PC-9 (cell line): ENCODE measurements around the gene CD3G.

ENCODE experiments used
- CTCF ChIP-seq: fragments of 200-600 bp; sonication (generic); conservative IDR thresholded peaks from 2 replicates; pipeline ENCODE4 v1.6.1; 2017; ENCODE audit warnings: mixed run types, antibody characterized with exemption, mild to moderate bottlenecking, moderate library complexity
- EZH2 ChIP-seq: fragments of 200-600 bp; sonication (generic); IDR thresholded peaks from 2 replicates; pipeline ENCODE4 v1.8.0; 2017; ENCODE audit warnings: antibody characterized with exemption, low read depth

GRCh38 chr11:118311518-118311917 is 32.6 kb upstream of the CD3G start:
- TF ChIP-seq EZH2 (no peak), CTCF (no peak)
